Natural killer cell (primary cell): ENCODE results near the gene KIF11. TPM values are rescaled to one million over a fixed set of nuclear protein-coding genes. Genes with fewer than 3 reads are reported as not detected.

Source experiments
- ATAC-seq, 3 donors: fragments of 150-1000 bp in 2 of 3; fragments of 200-7000 bp in 1 of 3; cut with Tn5 transposase; 1 replicate in 1 of 3; 2 replicates in 2 of 3; pipeline ENCODE4 v1.10.0; 2021; ENCODE audit warnings: mild to moderate bottlenecking in 2 of 3, moderate library complexity in 2 of 3
- DNase-seq, 2 donors: peaks; one replicate each; pipeline versions ENCODE4 v3.0.0 to v3.0.0-alpha.2; 2013 to 2021; ENCODE audit warnings: mixed read lengths in 1 of 2
- H3K27ac ChIP-seq: one replicate; pipeline ENCODE4 v1.5.1; 2013; ENCODE audit warnings: mild to moderate bottlenecking, low read length
- H3K27me3 ChIP-seq: one replicate; pipeline ENCODE4 v1.6.1; 2013; ENCODE audit warnings: low read length; ENCODE audit not compliant: control insufficient read depth, insufficient read depth
- H3K36me3 ChIP-seq: one replicate; pipeline ENCODE4 v1.6.1; 2013; ENCODE audit warnings: low read length; ENCODE audit not compliant: control insufficient read depth, insufficient read depth
- H3K4me1 ChIP-seq: one replicate; pipeline ENCODE4 v1.6.1; 2013; ENCODE audit warnings: low read length; ENCODE audit not compliant: control insufficient read depth, insufficient read depth
- H3K4me3 ChIP-seq: one replicate; pipeline ENCODE4 v1.5.1; 2013; ENCODE audit warnings: low read length
- H3K9me3 ChIP-seq: one replicate; pipeline ENCODE4 v1.6.1; 2013; ENCODE audit warnings: low read length; ENCODE audit not compliant: control insufficient read depth, insufficient read depth
- H3K27ac Mint-ChIP-seq, 2 donors: one replicate each; pipeline ENCODE4 v1.8.0; 2022; ENCODE audit warnings: mild to moderate bottlenecking in 2 of 2, mixed read lengths in 2 of 2, moderate library complexity in 1 of 2
- H3K27me3 Mint-ChIP-seq, 2 donors: one replicate each; pipeline ENCODE4 v1.8.0; 2022; ENCODE audit warnings: low read depth in 2 of 2, mixed read lengths in 2 of 2
- H3K36me3 Mint-ChIP-seq: one replicate; pipeline ENCODE4 v1.8.0; 2022; ENCODE audit warnings: mixed read lengths
- H3K4me1 Mint-ChIP-seq, 2 donors: one replicate each; pipeline ENCODE4 v1.8.0; 2022; ENCODE audit warnings: mixed read lengths in 2 of 2
- H3K4me3 Mint-ChIP-seq: one replicate; pipeline ENCODE4 v1.8.0; 2022; ENCODE audit warnings: mild to moderate bottlenecking, moderate library complexity, mixed read lengths
- H3K9me3 Mint-ChIP-seq, 2 donors: one replicate each; pipeline ENCODE4 v1.8.0; 2022; ENCODE audit warnings: mixed read lengths in 2 of 2
- WGBS: methylation state at CpG from one replicate; pipeline ENCODE4 v1.1.7; 2013; ENCODE audit warnings: missing lambda C conversion rate; ENCODE audit not compliant: insufficient coverage; 5-methylcytosine and 5-hydroxymethylcytosine counted together
- intact Hi-C: fragments of 100-400 bp; cut with micrococcal nuclease; formaldehyde crosslinking; loops from one replicate; pipeline ENCODE4 v1.14.2; 2022
- total RNA-seq, 4 donors: library from RNA; stranded (reverse); fragments of 120-200 nt in 1 of 4; gene quantifications; one replicate each; pipeline versions ENCODE4 v1.2.3 to v1.2.4, GENCODE V29; 2013 to 2022
- TF ChIP-seq, protein P1 (sequence below): fragments of 200-600 bp; IDR thresholded peaks from one replicate; pipeline ENCODE4 v1.8.0; 2022; ENCODE audit warnings: antibody characterized with exemption

Gene KIF11
- total RNA-seq, 3 donors from 2014 or later (not counting 1 experiment from before 2014, with no cell fraction given): 1.3 to 2.4 (median 1.9) TPM

DNA sequence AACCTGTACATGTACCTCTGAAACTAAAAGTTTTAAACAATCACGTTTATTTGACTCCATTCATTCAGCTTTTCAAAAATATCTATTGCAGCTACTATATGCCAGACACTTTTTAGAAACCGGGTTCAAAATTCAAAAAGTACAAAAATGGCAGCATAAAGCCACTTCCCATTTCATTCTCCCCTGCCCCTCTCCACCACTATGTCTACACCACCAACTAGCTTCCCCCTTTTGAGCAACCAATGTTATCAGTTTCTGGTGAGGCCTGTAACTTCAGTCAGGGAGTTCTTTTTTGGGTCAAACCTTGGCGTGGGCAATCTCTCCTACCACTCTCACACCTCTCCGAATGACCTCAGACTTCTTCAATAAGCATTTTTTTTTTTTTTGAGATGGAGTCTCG lies 85.3 kb downstream of the KIF11 start:
- intact Hi-C loops: no loop called here
- no peaks in the 10 kb centered on the region for H3K36me3 ChIP-seq
- 89% methylated on average over 5 of the region's 5 CpGs for WGBS
- H3K27ac Mint-ChIP-seq: no peak overlapping the region
- H3K9me3 Mint-ChIP-seq: no peaks in the 10 kb centered on the region
- DNase-seq (no peak), ATAC-seq (no peak)
- no peaks in the 10 kb centered on the region for H3K4me1 ChIP-seq
- H3K4me3 ChIP-seq: no peak overlapping the region
- no peaks in the 10 kb centered on the region for H3K27me3 ChIP-seq
- TF ChIP-seq, protein P1, sequence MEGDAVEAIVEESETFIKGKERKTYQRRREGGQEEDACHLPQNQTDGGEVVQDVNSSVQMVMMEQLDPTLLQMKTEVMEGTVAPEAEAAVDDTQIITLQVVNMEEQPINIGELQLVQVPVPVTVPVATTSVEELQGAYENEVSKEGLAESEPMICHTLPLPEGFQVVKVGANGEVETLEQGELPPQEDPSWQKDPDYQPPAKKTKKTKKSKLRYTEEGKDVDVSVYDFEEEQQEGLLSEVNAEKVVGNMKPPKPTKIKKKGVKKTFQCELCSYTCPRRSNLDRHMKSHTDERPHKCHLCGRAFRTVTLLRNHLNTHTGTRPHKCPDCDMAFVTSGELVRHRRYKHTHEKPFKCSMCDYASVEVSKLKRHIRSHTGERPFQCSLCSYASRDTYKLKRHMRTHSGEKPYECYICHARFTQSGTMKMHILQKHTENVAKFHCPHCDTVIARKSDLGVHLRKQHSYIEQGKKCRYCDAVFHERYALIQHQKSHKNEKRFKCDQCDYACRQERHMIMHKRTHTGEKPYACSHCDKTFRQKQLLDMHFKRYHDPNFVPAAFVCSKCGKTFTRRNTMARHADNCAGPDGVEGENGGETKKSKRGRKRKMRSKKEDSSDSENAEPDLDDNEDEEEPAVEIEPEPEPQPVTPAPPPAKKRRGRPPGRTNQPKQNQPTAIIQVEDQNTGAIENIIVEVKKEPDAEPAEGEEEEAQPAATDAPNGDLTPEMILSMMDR: no peak
- H3K4me3 Mint-ChIP-seq: no peak overlapping the region
- H3K27ac ChIP-seq: no peak overlapping the region
- H3K27me3 Mint-ChIP-seq: no peaks in the 10 kb centered on the region
- no peaks in the 10 kb centered on the region for H3K9me3 ChIP-seq
- H3K36me3 Mint-ChIP-seq: no peaks in the 10 kb centered on the region
- peaks cover 11 to 13% of the 10 kb centered on the region in 2 donors for H3K4me1 Mint-ChIP-seq

DNA sequence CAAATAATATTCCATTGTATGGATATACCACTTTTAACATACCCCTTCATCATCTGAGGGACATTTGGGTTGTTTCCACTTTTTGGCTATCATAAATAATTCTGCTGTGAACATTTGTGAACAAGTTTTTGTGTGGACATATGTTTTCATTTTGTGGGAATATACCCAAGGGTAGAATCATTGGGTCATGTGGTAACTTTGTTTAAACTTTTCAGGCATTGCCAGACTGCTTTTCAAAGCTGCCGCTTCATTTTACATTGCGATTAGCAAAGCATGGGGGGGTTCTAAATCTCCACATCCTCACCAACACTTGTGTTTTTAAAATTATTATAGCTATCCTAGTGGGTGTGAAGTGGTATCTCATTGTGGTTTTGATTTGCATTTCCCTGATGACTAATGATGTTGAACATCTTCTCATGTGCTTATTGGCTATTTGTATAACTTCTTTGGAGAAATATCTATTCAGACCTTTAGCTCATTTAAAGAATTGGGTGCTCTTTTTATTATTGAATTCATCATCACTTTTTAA lies 88.4 kb downstream of the KIF11 start:
- Mint-ChIP-seq H3K4me1 (peaks cover 11 to 20% of the 10 kb centered on the region in 2 donors), H3K27me3 (no peaks in the 10 kb centered on the region), H3K4me3 (no peak overlapping the region), H3K27ac (no peak overlapping the region), H3K36me3 (no peaks in the 10 kb centered on the region), H3K9me3 (no peaks in the 10 kb centered on the region)
- intact Hi-C loops: no loop called here
- no peak overlapping the region for H3K4me3 ChIP-seq
- ATAC-seq (peak in 2 of 3 donors; percentile 69 to 74), DNase-seq (no peak)
- TF ChIP-seq, protein P1: no peak
- no peaks in the 10 kb centered on the region for H3K36me3 ChIP-seq
- H3K27ac ChIP-seq: no peak overlapping the region
- no CpG with 5 or more reads among the region's 2 CpGs for WGBS
- H3K4me1 ChIP-seq: no peaks in the 10 kb centered on the region
- no peaks in the 10 kb centered on the region for H3K9me3 ChIP-seq
- no peaks in the 10 kb centered on the region for H3K27me3 ChIP-seq

DNA sequence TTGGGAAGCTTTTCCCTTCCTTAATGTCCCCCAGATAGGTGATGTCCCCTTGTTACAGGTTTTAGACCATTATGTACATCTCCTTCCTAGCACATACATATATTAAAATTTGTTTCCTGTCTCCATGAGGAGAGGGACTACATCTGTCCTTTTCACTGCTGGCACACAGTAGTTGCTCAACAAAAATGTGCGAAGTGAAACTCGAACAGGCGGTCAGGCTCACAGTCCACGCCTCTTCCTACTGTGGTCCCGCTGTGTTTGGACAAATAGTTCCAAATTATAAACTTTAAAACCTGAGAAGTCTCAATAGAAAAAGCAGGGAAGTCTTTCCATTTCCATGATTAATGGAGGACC lies 95.6 kb downstream of the KIF11 start:
- Histone ChIP-seq H3K4me3 (peak overlapping the region; percentile 72), H3K4me1 (peaks cover 30% of the 10 kb centered on the region), H3K36me3 (no peaks in the 10 kb centered on the region), H3K27ac (no peak overlapping the region), H3K9me3 (no peaks in the 10 kb centered on the region), H3K27me3 (peaks cover 6% of the 10 kb centered on the region)
- WGBS: 70% methylated on average over 5 of the region's 5 CpGs
- TF ChIP-seq, protein P1: no peak
- Mint-ChIP-seq H3K27me3 (peaks cover 7 to 11% of the 10 kb centered on the region in 2 donors), H3K4me1 (peaks cover 30 to 42% of the 10 kb centered on the region in 2 donors), H3K4me3 (peak overlapping the region; percentile 88), H3K27ac (peak overlapping the region; percentile 70 to 72), H3K36me3 (no peaks in the 10 kb centered on the region), H3K9me3 (no peaks in the 10 kb centered on the region)
- no peak for DNase-seq
- ATAC-seq: no peak
- intact Hi-C loops: no loop called here
